Activated CD8-positive, alpha-beta memory T cell treated with anti-CD3 and anti-CD28 coated beads, Interleukin-2, amount 50 U/mL, for 24 hours (primary cell): ENCODE results near the gene TMEM150B.

ENCODE experiments used
- DNase-seq: peaks from one replicate; pipeline ENCODE4 v3.0.0-alpha.2; 2020; ENCODE audit errors: extremely low read depth

TMEM150B gene

DNA sequence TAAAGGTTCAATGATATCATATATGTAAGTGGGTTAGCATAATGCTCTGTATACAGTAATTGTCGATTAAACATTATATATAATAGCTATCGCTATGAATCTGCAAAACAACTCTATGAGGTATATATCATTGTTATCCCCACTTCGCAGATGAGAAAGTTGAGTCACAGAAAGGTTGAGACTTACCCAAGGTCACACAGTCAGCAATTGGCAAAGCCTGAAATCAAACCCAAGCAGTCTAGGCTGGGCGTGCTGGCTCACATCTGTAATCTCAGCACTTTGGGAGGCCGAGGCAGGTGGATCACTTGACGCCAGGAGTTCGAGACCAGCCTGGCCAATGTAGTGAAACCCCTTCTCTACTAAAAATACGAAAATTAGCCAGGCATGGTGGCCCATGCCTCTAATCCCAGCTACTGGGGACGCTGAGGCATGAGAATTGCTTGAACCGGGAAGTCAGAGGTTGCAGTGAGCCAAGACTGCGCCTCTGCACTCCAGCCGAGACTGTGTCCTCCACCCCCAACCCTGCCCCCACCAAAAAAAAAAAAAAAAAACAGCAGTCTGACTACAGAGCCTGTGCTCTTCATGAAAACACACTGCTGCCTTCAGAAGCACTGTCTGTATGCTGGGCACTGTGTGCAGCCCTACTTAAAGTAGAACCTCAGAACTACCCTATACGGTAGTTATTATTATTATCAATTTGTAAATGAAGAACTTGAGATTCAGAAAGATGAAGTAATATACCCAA lies 46.6 kb downstream of the TMEM150B start:
- no peak for DNase-seq

DNA sequence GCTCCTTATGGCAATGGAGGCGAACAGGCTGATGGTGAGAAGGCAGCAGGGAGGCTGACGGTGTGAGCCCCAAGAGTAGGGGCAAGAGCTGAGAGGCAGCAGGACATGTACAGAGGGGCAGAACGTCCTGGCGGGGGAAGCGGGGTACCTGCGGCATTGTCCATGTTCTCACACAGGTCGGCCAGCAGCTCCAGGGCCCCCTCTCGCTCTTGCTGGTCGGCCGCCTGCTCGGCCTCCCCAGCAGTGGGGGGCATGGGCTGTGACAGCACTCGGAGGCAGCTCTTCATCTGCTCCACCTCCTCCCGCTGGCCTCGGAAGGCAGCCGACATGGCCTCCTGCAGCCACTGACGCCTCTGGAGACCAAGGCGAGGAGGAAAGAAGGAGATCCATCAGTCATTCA lies 47.6 kb downstream of the TMEM150B start:
- DNase-seq = no peak

DNA sequence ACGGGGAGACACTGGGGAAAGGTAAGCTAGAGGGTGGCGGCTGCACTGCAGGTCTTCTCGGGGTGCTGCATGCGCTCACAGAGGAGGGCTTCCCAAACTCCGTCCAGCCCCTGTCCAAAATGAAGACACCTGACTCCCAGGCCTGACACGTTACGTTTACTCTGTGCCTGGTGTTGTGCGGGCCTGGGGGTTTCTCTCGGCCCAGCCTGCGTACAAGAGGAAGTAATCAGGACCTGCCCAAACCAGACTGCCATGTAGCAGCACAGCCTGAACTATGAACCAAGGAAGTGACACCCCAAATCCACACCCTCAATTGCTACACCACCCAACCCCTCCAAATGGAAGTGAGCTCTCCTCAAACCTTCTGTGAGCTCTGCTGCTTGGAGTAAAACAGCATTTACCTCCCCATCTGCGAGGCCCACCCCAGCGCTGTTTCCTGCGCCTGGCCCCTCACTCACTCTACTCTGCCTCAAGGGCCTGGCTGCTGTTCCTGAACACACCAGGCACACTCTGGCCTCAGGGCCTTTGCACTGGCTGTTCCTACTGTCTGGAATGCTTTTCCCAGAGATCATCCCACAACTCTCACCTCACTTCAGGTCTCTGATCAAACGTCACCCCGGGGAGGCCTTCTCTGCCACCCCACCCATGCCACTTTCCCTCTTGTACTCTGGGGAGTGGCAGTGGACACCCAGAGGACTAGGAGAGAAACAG lies 48.3 kb downstream of the TMEM150B start:
- no peak for DNase-seq

DNA sequence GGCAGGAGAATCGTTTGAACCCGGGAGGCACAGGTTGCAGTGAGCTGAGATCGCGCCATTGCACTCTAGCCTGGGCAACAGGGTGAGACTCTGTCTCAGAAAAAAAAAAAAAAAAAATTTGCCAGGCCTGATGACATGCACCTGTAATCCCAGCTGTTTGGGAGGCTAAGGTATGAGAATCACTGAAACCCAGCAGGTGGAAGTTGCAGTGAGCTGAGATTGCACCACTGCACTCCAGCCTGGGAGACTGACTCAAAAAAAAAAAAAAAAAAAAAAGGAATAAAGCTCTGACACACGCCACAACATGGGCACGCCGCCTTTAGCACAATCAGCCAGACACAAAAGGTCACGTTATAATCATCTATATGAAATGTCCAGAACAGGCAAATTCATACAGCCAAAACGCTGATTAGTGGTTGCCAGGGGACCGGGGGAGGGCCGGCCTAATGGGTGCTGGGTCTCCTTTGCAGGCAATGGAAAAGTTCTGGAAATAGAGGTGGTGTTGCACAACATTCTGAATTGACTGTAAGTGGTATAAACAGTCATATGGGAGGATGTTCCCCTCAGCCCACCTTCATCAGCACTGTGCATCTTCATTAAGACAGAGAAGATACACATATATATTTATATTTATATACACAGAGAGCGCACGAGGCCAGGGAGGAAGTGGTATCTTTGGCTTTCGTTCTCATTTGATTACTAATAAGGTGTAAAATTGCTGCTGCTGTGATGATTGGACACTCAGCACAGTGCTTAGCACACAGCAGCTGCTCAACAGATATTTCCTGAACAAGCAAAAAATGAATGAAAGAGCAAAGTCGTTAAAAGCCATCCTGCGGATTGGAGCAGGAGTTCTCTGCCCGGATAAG lies 49.1 kb downstream of the TMEM150B start:
- DNase-seq = no peak

DNA sequence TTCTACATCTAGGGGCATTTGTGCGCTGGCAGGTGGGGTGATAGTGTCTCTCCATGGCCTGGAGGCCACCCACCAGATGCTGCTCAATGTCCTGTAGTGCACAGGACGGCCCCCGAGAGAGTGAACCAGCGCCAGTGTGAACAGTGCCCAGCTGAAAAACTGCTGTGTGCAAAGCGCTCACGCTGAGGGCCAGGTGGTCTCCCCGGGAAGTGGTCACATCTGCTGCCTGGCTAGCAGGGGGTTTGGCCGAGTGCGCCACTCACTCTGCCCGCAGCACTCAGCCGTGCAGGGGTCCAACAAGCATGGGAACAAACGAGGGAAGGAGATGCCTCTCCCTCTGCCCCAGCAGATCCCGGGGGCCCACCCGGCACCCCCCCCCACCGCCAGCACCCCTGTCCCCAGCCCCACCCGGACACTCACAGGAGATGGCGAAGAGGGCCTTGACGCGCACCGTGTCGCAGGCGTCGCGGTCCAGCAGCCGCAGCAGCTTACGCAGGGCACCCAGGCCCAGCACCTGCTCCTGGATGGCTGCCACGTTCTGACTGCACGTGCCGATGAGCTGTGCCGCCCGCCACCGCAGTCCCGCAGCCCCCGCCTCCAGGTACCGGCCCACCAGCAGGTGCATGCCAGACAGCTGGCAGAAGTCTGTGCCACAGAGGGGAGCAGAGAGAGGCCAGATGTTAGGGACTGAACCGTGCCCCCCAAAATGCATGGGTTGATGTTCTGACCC lies 51.0 kb downstream of the TMEM150B start:
- DNase-seq = no peak

DNA sequence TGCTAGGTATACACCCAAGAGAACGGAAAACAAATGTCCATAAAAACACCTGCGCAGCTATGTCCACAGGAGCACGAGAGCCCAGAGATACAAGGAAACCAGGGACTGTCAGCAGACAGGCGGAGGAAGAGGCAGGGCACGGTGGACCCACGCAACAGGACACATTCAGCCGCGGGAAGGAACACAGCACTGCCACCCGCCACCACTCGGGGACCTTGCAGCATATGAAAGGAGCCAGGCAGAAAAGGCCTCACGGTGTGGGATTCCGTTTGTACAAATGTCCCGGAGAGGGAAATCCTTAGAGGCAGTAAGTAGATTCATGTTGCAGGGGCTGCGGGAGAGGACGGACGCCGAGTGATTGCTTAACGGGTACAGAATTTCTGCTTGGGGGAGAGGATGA lies 53.0 kb downstream of the TMEM150B start:
- DNase-seq = no peak

DNA sequence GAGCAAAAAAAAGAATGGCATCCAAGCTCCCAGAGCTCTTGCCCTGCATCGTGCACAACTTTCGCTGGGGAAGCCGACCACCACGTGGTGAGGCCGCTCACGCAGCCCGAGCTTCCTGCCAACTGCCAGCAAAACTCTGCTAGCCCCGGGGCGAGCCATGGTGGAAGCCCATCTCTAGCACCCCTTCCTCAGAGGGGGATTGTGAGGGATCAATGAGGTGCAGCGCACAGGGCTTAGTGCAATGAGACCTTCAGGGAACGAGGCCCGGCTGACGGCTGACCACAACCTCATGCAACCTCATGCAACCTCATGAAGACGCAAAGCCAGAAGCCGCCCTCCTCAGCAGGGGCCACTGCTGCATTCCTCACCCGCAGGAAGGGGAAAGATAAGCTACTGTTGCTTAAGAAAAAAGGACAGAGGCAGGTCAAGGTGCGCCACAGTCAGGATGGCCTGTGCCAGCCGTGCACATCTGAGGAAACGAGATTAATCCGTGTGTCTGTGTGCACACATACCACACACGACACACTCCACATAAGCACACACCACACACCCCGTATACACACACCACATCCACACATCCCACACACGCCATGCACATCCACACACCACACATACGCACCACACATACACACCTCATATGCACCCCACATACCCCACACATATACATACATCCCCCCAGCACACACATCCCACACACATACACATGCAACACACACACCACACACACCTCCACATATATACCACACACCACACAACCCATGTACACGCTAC lies 54.8 kb downstream of the TMEM150B start:
- no peak for DNase-seq

DNA sequence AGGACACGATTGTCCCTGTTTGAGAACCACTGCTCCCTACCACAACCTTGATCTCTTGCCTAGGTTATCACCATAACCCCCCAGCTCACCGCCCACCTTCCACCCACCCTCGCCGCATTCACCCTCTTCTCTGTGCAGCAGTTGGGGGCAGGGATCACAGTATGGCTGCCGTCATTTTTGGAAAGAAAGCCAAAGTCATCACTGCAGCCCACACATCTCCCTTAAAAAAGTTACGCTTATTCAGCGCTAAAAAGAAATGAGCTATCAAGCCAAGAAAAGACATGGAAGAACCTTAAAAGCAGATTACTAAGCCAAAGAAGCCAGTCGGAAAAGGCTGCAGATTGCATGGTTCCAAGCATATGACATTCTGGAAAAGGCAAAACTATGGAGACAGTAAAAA lies 55.8 kb downstream of the TMEM150B start:
- no peak for DNase-seq

DNA sequence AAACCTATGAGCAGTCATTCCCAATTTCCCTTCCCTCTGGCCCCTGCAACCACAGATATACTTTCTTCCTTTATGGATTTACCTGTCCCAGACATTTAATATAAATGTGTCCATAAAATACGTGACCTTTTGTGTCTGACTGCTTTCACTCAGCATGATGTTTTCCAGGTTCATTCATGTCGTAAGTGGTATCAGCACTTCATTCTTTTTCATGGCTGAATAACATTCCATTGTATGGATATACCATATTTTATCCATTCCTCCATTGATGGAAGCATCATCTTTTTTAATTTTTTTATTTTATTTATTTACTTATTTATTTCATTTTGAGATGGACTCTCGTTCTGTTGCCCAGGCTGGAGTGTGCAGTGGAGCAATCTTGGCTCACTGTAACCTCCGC lies 58.3 kb downstream of the TMEM150B start:
- no peak for DNase-seq

DNA sequence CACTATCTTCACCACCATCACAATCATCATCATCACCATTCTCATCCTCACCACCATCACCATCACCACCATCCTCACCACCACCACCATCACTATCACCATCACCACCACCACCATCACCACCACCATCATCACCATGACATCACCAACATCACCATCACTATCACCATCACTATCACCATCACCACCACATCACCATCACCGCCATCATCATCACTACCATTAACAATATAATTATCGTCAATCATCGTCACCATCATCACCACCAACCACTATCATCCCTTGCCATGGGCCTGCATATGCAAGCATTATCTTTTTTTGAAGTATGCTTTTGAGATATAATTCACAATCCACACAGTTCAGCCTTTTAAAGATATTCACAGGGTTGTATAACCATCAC lies 58.7 kb downstream of the TMEM150B start:
- DNase-seq = no peak

DNA sequence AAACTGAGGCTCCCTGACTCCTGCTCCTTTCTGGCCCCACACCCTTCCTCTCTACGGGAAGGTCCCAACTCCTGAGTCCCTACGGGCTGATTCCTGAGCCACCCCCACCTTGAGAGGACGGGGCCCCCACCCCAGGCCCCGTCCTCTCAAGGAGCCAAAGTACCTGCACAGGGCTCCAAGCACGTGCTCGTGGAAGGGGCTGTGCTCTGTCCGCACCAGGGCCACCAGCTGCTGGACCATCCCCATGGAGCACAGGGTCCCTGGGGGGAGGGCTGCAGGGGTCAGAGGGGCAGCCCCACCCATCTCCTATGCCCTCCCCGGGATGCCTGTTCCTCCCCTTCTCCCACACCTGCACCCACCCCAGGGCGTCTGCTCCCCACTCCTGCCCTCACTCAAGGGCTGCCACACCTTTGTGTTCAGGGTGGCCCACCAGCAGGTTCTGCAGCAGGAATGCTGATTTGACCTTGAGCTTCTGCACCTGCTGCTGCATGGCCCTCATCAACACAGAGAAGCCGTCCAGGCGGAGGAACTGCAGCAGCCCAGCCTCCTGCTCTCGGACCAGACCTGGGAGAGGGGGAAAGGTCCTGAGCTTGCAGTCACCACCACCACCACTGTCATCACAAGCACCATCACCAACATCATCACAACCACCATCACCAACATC lies 59.3 kb downstream of the TMEM150B start:
- DNase-seq = no peak

DNA sequence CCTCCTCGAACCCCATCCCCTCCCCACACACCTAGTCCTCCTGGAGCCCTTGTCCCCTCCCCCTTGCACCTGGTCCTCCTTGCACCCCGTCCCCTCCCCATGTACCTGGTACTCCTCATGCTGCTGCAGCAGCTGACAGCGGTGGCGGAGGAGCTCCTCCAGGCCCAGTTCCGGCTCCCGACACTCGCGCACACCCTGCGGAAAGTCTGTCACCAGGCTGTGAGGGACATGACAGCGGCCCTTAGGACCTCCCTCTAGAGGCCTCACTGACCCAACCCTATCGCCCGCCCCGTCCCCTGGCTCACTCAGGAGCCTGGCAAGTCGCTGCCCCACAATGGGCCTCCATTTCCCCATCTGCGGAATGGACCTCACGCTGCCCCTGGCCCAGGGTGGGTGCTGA lies 60.0 kb downstream of the TMEM150B start:
- DNase-seq = no peak

DNA sequence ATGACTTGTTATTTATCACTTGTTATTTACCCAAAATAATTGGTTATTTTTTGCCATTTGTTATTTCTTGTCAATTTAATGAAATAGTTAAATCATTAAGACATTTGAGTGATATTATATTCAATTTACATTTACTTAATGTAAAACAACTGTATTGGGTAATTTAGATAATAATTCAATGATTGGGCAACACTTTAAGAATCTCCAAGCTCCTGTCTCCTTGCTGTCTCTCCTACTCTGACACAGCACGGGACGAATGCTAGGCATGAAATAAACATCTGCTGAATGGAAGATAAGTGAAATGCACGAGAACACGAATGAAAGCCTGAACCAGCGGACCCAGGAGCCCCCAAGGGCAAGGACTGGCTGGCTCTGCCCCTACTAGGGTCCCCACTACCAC lies 60.6 kb downstream of the TMEM150B start:
- DNase-seq = no peak
